GM12878 (cell line): Measurements from ENCODE around the gene AP4E1. TPM values are rescaled to one million over a fixed set of nuclear protein-coding genes. Genes with fewer than 3 reads are reported as not detected.

Experiments used
- ATF3 ChIP-seq: IDR thresholded peaks from 2 replicates; pipeline ENCODE4 v1.6.1; 2011; ENCODE audit warnings: low read depth, mild to moderate bottlenecking, low read length, moderate library complexity, borderline replicate concordance; ENCODE audit errors: extremely low read depth
- BACH1 ChIP-seq: fragments of 450-650 bp; IDR thresholded peaks from 2 replicates; pipeline ENCODE4 v1.6.1; 2017; ENCODE audit warnings: mild to moderate bottlenecking, borderline replicate concordance
- E2F8 ChIP-seq: fragments of 450-650 bp; IDR thresholded peaks from 2 replicates; pipeline ENCODE4 v1.6.1; 2018; ENCODE audit warnings: mild to moderate bottlenecking, low read depth, moderate library complexity; ENCODE audit not compliant: partially characterized antibody
- FOXK2 ChIP-seq: fragments of 450-650 bp; IDR thresholded peaks from 2 replicates; pipeline ENCODE4 v1.6.1; 2017; ENCODE audit warnings: mild to moderate bottlenecking, moderate library complexity
- KAT2A ChIP-seq: conservative IDR thresholded peaks from 2 replicates; pipeline ENCODE4 v1.6.1; 2011; ENCODE audit warnings: low read depth, low read length; ENCODE audit not compliant: control insufficient read depth
- MYC ChIP-seq: IDR thresholded peaks from 2 replicates; pipeline ENCODE4 v1.6.1; 2011; ENCODE audit warnings: mild to moderate bottlenecking, low read length, moderate library complexity, inconsistent platforms; ENCODE audit not compliant: insufficient read depth, insufficient replicate concordance, insufficient read length, severe bottlenecking
- RAD21 ChIP-seq: IDR thresholded peaks from 2 replicates; pipeline ENCODE4 v1.6.1; 2011; ENCODE audit warnings: mild to moderate bottlenecking, low read depth, low read length, moderate library complexity; ENCODE audit not compliant: insufficient read depth
- SMARCA5 ChIP-seq: fragments of 450-650 bp; IDR thresholded peaks from 2 replicates; pipeline ENCODE4 v1.6.1; 2017; ENCODE audit warnings: mild to moderate bottlenecking
- SMC3 ChIP-seq: IDR thresholded peaks from 2 replicates; pipeline ENCODE4 v1.6.1; 2011; ENCODE audit warnings: low read length, improper control_type of control experiment, borderline replicate concordance
- polyA plus RNA-seq, 11 experiments: library from polyadenylated mRNA; depleted of rRNA in 4 of 11; unstranded in 6 of 11; stranded (reverse) in 5 of 11; fragments of >200 nt; fragmentation: Nextera tagmentation in 4 of 11; fragmentation: Illumina TruSeq in 1 of 11; extraction: Ambion mirVana in 4 of 11; extraction: Trizol in 1 of 11; gene quantifications; 1 replicate in 1 of 11; 2 replicates in 10 of 11; pipeline versions ENCODE4 v1.2.1 to v1.2.3, GENCODE V29; 2011 to 2016; ENCODE audit warnings: inconsistent platforms in 2 of 11, missing spikeins in 2 of 11, low read depth in 1 of 11
- total RNA-seq, 4 experiments: library from RNA; depleted of rRNA in 3 of 4; stranded (reverse); fragments of >200 nt in 3 of 4; fragmentation: Illumina TruSeq in 1 of 4; extraction: Trizol in 1 of 4; gene quantifications; 2 replicates each; pipeline versions ENCODE4 v1.2.1 to v1.2.3, GENCODE V29; 2013 to 2021
- TF ChIP-seq, protein P1 (sequence below): fragments of 450-650 bp; IDR thresholded peaks from 2 replicates; pipeline ENCODE4 v1.6.1; 2017; ENCODE audit warnings: mild to moderate bottlenecking, moderate library complexity
- TF ChIP-seq, protein P2 (sequence below): fragments of 450-650 bp; IDR thresholded peaks from 2 replicates; pipeline ENCODE4 v1.6.1; 2018; ENCODE audit warnings: borderline replicate concordance, mild to moderate bottlenecking; ENCODE audit not compliant: partially characterized antibody

Gene AP4E1
- total and polyA plus RNA-seq, 10 of the 15 experiments (the other 5 are each of a cell fraction or from before 2014, with no cell fraction given), result 1.2 to 11.4 (median 6.7) TPM

- TF ChIP-seq ATF3 (no peak), BACH1 (no peak), RAD21 (no peak), MYC (no peak), FOXK2 (no peak), SMC3 (no peak), SMARCA5 (no peak), E2F8 (no peak), KAT2A (no peak)
- TF ChIP-seq, protein P1, sequence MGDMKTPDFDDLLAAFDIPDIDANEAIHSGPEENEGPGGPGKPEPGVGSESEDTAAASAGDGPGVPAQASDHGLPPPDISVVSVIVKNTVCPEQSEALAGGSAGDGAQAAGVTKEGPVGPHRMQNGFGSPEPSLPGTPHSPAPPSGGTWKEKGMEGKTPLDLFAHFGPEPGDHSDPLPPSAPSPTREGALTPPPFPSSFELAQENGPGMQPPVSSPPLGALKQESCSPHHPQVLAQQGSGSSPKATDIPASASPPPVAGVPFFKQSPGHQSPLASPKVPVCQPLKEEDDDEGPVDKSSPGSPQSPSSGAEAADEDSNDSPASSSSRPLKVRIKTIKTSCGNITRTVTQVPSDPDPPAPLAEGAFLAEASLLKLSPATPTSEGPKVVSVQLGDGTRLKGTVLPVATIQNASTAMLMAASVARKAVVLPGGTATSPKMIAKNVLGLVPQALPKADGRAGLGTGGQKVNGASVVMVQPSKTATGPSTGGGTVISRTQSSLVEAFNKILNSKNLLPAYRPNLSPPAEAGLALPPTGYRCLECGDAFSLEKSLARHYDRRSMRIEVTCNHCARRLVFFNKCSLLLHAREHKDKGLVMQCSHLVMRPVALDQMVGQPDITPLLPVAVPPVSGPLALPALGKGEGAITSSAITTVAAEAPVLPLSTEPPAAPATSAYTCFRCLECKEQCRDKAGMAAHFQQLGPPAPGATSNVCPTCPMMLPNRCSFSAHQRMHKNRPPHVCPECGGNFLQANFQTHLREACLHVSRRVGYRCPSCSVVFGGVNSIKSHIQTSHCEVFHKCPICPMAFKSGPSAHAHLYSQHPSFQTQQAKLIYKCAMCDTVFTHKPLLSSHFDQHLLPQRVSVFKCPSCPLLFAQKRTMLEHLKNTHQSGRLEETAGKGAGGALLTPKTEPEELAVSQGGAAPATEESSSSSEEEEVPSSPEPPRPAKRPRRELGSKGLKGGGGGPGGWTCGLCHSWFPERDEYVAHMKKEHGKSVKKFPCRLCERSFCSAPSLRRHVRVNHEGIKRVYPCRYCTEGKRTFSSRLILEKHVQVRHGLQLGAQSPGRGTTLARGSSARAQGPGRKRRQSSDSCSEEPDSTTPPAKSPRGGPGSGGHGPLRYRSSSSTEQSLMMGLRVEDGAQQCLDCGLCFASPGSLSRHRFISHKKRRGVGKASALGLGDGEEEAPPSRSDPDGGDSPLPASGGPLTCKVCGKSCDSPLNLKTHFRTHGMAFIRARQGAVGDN, result no peak
- TF ChIP-seq, protein P2, sequence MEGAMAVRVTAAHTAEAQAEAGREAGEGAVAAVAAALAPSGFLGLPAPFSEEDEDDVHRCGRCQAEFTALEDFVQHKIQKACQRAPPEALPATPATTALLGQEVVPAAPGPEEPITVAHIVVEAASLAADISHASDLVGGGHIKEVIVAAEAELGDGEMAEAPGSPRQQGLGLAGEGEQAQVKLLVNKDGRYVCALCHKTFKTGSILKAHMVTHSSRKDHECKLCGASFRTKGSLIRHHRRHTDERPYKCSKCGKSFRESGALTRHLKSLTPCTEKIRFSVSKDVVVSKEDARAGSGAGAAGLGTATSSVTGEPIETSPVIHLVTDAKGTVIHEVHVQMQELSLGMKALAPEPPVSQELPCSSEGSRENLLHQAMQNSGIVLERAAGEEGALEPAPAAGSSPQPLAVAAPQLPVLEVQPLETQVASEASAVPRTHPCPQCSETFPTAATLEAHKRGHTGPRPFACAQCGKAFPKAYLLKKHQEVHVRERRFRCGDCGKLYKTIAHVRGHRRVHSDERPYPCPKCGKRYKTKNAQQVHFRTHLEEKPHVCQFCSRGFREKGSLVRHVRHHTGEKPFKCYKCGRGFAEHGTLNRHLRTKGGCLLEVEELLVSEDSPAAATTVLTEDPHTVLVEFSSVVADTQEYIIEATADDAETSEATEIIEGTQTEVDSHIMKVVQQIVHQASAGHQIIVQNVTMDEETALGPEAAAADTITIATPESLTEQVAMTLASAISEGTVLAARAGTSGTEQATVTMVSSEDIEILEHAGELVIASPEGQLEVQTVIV, result no peak
These were observed 68.7 kb downstream of the AP4E1 start (continued) for GRCh38 chr15:50977162-50977561.
